Stimulated activated naive CD4-positive, alpha-beta T cell (primary cell): ENCODE results near the gene AP3D1.
"Not testable (repeated sequence)": the region's sequence is repeated elsewhere in the genome, so short reads cannot be mapped to it uniquely, and the experiment has no call there.

Experiments
- DNase-seq, 6 experiments: peaks; one replicate each; lab custom pipeline; 2025; lab: John Stamatoyannopoulos, UW

AP3D1 gene

DNA sequence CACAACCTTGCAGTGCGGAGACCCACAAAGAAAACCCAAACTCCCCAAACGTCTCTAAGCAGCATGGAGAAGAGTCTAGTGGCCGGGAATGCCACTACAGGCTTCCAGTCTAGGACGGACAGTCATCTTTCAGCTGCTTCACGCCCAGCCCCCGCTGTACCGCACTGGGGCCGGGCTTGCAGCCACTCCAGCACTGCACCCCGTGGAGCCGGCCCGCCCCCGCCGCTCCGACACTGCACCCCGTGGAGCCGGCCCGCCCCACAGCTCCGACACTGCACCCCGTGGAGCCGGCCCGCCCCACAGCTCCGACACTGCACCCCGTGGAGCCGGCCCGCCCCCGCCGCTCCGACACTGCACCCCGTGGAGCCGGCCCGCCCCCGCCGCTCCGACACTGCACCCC, 23.1 kb downstream of the AP3D1 start:
- DNase-seq, result not testable (repeated sequence)

DNA sequence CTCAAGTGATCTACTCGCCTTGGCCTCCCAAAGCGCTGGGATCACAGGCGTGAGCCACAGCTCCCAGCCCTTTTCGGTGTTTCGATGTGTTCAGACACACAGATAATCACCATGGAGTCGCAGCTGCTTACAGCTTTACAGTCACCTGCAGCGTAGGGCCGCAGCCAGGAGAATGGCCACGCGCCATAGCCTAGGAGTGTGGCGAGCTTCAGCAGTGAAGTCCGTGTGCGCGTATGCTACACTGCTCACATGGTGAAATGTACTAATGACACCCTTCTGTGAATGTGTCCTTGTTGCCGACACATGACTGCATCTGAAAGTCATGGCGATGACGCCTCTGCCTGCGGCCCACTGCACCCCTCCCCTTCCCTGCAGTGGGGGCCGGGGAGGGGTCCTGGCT, 23.6 kb downstream of the AP3D1 start:
- no peak for DNase-seq

DNA sequence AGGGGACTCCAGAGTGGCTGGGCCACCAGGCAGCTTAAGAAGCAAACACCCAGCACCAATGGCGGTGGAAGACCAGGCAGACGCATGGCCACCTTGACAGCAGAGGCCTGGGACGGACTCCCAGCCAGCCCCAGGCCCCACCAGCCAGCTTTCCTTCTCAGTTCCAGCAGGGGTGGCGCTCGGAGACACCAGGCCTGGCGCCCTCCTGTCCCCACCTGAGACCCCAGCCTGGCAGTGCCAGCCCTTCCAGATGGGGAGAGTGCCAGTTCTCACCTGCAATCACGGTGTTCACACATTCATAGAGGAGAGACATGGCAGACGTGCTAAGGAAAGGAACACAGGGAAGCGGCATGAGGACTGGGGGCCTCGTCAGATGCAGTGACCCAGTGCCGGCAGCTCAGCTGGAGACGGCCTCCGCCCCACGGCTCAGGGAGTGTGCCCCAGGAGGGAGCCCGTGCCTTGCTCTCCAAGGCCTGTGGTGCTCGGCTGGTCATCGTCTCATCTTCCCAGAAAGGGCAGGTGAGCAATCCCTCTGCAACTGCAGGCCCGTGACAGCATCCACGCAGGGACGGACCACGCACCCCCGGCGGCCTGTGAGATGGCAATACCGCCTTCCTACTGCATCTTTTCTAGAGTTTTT, 24.4 kb downstream of the AP3D1 start:
- no peak for DNase-seq

DNA sequence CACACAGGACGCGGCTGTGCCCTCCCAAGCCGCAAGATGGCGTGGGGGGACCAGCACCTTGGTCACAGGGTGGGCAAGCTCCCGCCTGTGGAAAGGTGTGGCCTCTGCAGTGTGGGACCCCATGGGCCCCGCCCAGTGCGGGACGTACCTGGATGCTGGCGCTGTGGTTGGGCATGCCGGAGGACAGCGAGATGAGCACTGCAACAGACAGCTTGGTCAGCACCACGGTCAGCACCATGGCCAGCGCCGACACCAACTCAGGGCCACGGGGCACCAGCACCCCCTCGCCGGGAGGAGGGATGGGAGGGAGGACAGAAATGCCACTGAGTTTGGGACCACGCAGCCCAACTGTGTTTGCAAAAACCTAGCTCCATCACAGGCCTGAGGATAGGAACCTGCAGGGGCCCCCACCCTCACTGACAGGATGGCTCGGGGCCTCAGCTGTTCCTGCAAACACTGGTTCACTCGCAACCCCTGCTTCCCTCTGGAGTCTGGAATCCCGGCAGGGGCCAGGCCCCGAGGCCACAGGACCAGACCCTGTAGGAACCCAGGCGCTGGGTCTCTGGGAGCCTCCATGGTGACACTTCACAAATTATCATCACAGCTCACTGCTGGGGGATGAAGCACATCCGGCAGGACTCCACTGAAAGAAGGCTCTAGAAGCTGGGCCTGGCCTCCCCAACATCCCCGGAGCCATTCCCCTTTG, 27.5 kb downstream of the AP3D1 start:
- DNase-seq, result no peak

DNA sequence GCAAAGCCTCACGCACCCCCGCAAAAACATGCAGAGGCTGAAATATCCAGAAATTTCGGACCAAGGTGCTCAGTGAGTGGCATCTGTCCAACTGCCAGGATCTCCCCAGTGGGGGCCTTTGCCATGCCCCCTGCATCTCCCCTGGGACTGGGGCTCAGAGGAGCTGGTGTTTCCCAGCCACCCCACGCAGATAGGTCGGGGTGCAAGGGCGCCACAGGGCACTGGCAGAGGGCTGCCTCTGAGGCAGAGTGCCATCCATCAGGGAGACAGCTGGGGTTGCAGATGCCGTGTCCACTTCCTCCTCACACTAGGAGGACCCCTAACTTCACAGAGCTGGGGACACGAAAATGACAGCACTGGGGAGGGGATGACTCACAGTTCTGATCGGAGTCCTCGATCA, 28.4 kb downstream of the AP3D1 start:
- DNase-seq, result no peak

- no peak for DNase-seq
Observed at GRCh38 chr19:2122251-2122650, 29.1 kb downstream of the AP3D1 start.

DNA sequence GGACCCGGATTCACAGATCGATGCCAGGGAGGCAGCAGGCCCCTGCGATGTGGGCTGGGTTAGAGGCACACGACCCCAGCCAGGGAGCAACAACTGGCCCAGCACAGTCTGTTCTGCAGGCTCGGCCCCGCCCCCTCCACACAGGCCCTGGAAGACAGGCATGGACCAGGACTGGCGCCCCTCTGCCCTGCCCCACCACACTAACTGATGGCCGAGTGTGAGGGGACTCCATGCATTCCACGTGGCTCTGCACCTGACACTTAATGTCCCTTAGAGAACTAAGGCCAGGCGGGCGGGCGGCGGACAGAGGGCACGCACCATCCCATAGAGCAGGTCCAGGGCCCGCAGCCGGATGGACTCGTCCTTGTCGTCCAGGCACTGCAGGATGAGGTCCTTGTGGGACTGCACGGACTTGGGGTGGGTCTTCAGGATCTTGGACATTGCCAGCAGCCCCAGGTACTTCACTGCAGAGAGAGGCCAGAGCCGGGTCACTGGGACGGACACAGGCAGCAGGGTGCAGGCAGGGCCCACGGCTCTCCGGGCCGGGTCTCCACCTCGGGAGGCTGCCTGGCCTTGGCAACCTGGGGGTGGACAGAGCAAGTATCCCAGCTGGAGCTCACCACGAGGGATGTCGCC, 29.8 kb downstream of the AP3D1 start:
- no peak for DNase-seq

- DNase-seq, result no peak
Observed at GRCh38 chr19:2120821-2121220, 30.5 kb downstream of the AP3D1 start.

DNA sequence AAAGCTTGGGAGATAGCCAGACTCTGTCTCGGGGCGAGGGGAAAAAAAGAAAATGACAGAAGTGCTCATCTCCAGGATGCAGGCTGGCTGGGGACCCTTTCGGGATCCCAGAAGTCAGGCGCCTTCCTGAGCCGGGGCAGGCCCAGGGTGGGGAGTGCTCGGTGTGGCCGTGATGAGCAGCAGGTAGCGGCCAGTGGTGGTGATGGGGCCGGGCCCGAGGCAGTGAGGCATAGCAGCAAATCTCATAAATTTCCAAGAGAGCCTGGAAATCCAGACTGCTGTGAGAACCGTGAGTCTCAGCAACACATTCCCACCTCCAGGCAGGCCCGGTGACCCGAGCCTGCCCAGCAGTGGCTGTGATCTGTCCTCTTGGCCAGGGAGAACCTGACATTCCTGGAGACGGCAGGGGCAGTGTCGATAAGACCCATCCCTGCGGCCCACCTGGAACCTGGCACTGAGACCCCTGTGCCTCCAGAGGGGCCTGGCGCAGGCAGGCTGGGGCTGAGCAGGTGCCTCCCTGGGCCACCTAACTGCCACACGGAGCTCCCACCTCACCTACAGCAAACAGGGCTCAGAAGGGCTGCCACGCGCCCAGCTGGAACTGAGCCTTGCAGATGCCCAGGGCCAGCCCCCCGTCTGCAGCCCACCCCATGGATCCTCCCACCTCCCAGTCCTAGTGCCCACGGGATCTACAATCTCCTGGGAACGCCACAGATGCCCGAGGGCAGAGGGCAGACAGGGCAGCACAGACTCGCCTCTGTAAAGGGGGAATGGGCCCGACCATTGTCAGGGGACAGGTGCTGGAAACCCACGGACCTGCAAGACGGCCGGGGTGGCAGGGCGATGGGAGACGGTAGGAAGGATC, 31.2 kb downstream of the AP3D1 start:
- DNase-seq, result no peak

DNA sequence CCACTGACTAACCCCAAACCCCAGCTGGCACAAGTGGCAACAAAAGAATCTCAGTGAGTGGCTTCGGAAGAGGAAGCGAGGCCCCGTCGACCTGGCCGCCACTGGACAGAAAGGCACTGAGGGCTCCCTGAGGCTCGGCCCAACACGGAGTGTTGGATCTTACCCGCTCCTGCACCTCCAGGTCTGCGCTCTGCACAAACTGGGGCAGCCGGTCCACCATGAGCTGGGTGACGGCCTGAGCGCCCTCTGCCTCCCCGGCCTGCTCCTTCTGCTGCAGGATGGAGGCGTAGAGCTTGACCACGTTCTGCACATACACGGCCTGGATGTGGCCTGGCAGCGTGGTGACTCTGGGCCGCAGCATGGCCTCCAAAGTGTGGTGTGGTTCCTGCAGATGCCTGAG, 32.9 kb downstream of the AP3D1 start:
- no peak for DNase-seq

- no peak for DNase-seq
Observed at GRCh38 chr19:2117215-2117960, 34.0 kb downstream of the AP3D1 start.

DNA sequence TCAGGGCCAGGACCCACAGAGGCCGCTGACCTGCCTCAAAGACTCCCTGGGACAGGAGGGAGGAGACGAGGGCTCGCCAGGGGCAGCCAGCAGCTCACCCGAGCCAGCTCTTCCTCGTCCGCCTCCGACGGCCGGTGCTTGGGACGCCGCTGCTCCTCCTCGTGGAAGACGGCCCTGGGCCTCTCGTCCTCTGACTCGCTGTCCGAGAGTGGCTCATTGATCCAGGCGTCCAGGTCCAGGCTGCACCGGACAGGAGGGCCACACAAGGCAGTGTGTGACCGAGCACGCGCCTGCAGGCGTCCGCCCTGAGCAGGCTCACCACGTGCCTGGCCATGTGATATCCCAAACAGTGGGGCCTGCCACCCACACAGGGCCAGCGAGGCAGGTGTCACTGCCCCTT, 34.9 kb downstream of the AP3D1 start:
- no peak for DNase-seq

- DNase-seq, result no peak
Observed at GRCh38 chr19:2115911-2116426, 35.4 kb downstream of the AP3D1 start.

DNA sequence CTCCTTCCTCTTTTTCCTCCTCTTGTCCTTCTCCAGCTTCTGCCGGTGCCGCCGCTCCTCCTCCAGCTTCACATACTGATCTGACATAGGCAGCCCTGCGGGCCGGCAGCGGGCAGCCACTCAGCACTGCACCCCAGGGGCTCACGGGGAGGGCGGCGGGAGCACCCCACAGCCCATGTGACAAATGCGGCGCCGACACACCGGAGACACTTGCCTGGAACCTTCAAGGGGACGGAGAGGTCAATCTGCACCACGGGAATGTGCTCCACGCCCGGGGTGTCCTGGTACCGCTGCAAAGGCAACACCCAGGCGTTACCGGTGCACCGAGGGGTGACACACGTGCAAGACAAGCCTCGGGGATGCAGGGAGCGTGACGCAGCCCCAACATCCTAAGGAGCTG, 36.0 kb downstream of the AP3D1 start:
- DNase-seq, result no peak

- no peak for DNase-seq
Observed at GRCh38 chr19:2114821-2115220, 36.5 kb downstream of the AP3D1 start.

DNA sequence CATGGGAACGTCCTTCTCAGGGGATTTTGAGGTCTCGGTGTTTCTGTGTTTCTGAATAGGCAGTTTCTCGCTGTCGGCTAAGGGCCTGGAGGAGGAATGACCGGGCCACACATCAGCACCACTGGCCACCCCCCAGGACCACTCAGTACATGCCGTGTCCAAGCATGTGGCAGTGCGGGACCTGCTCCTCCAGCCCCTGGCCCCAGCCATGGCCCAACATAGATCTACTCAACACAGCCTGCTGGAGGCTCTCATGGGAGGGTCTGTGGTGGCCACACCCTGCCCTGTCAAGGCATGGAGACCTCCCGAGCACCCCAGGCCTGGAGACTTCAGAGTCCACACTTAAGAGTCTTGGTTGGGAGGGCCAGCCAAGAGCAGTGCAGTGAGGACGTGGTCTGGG, 37.1 kb downstream of the AP3D1 start:
- DNase-seq, result no peak

GRCh38 chr19:2113439-2114211, 37.7 kb downstream of the AP3D1 start:
- no peak for DNase-seq

- DNase-seq, result no peak
Observed at GRCh38 chr19:2112516-2113320, 38.6 kb downstream of the AP3D1 start.

GRCh38 chr19:2111886-2112285, 39.5 kb downstream of the AP3D1 start:
- DNase-seq, result no peak

GRCh38 chr19:2111425-2111824, 39.9 kb downstream of the AP3D1 start:
- DNase-seq, result no peak
